GM23338 (cell line): ENCODE measurements around the gene CIROP.

Source experiments
- EZH2 ChIP-seq: fragments of 200-600 bp; sonication (generic); IDR thresholded peaks from one replicate; pipeline ENCODE4 v1.8.0; 2017; ENCODE audit warnings: antibody characterized with exemption, mild to moderate bottlenecking, low read depth; ENCODE audit not compliant: unreplicated experiment
- JUNB ChIP-seq: IDR thresholded peaks from one replicate; pipeline ENCODE4 v1.6.1; 2016; ENCODE audit warnings: antibody characterized with exemption; ENCODE audit not compliant: unreplicated experiment
- POLR2AphosphoS5 ChIP-seq: IDR thresholded peaks from 2 replicates; pipeline ENCODE4 v1.6.1; 2016; ENCODE audit warnings: antibody characterized with exemption, low read depth
- TF ChIP-seq, protein P1 (sequence below), 2 experiments: fragments of 200-600 bp in 1 of 2; sonication (generic) in 1 of 2; conservative IDR thresholded peaks; 2 replicates each; pipeline versions ENCODE4 v1.5.1 to v1.6.1; 2016 to 2017; ENCODE audit warnings: antibody characterized with exemption in 2 of 2, low read depth in 2 of 2, mild to moderate bottlenecking in 2 of 2, moderate library complexity in 1 of 2

DNA sequence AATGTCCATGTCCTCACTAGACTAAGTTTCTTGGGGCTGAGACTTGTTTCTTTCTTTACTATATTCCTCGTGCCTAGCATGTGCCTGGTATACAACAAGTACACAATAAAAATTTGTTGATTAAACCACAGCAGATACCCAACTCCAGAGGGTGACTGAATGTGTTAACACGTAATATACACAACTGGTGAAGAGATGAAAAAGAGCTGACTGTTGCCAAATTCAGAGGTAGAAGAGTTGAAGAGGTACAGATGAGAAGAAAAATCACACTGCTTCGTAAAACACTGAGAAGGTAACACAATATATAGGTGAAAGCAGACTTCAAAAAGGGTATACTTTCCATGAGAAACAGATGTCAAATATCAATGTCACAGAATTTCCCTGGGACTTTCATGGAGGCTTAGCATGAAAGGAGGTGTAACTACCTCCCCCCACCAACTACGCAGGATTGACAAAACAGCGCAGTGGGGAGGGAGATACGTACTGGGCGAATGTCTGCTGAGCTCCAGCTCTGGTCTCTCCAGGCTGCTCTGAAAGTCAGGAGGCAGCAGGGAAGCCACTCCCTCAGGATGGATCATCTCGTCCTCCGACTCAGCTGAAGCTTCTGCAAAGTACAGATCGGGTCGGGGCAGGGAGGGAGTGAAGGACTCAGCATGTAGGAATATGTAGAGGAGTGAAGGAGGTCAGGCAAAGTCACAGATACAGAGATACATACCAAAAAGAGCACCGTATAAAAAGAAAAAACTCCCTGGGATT lies 15.1 kb downstream of the CIROP start:
- TF ChIP-seq, protein P1, sequence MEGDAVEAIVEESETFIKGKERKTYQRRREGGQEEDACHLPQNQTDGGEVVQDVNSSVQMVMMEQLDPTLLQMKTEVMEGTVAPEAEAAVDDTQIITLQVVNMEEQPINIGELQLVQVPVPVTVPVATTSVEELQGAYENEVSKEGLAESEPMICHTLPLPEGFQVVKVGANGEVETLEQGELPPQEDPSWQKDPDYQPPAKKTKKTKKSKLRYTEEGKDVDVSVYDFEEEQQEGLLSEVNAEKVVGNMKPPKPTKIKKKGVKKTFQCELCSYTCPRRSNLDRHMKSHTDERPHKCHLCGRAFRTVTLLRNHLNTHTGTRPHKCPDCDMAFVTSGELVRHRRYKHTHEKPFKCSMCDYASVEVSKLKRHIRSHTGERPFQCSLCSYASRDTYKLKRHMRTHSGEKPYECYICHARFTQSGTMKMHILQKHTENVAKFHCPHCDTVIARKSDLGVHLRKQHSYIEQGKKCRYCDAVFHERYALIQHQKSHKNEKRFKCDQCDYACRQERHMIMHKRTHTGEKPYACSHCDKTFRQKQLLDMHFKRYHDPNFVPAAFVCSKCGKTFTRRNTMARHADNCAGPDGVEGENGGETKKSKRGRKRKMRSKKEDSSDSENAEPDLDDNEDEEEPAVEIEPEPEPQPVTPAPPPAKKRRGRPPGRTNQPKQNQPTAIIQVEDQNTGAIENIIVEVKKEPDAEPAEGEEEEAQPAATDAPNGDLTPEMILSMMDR (conservative IDR thresholded peaks at IDR 0.05; ENCODE audit: low read depth in 2 of 2) = no peak
- no peak for TF ChIP-seq POLR2AphosphoS5
- no peak for TF ChIP-seq EZH2
- no peak for TF ChIP-seq JUNB
